BJ (cell line): ENCODE results near the gene FMO5. TPM values are rescaled to one million over a fixed set of nuclear protein-coding genes. Genes with fewer than 3 reads are reported as not detected.

Source experiments
- CTCF ChIA-PET: fragments of 350-600 bp; formaldehyde crosslinking; extraction: SDS; loops from one replicate; lab custom pipeline; 2021; ENCODE audit warnings: antibody characterized with exemption, inconsistent platforms; lab: Yijun Ruan, JAX
- POLR2A ChIA-PET: fragments of 300-600 bp; sonication (Branson Sonifier 250); formaldehyde crosslinking; extraction: SDS; loops from one replicate; lab custom pipeline; 2021; ENCODE audit warnings: antibody characterized with exemption; lab: Charles Lee
- DNase-seq: peaks from one replicate; pipeline ENCODE4 v3.0.0-alpha.2; 2011; ENCODE audit warnings: low read depth
- H3K27me3 ChIP-seq: 2 replicates; pipeline ENCODE4 v1.6.0; 2011; ENCODE audit warnings: low read length; ENCODE audit not compliant: control insufficient read depth, insufficient read depth
- H3K36me3 ChIP-seq: 2 replicates; pipeline ENCODE4 v1.5.1; 2011; ENCODE audit warnings: low read length; ENCODE audit not compliant: control insufficient read depth, insufficient read depth
- H3K4me3 ChIP-seq: 2 replicates; pipeline ENCODE4 v1.5.1; 2011; ENCODE audit warnings: low read depth, mild to moderate bottlenecking, control low read depth, low read length
- polyA plus RNA-seq: library from polyadenylated mRNA; depleted of rRNA; stranded (reverse); fragments of >200 nt; gene quantifications from 2 replicates; pipeline ENCODE4 v1.2.3, GENCODE V29; 2011
- TF ChIP-seq, protein P1 (sequence below): IDR thresholded peaks from 2 replicates; pipeline ENCODE4 v1.5.1; 2011; ENCODE audit warnings: low read depth, mild to moderate bottlenecking, control low read depth, inconsistent platforms, low read length, moderate library complexity; ENCODE audit not compliant: insufficient read depth

The FMO5 gene
- polyA plus RNA-seq, 1 experiment: 0.39 TPM

DNA sequence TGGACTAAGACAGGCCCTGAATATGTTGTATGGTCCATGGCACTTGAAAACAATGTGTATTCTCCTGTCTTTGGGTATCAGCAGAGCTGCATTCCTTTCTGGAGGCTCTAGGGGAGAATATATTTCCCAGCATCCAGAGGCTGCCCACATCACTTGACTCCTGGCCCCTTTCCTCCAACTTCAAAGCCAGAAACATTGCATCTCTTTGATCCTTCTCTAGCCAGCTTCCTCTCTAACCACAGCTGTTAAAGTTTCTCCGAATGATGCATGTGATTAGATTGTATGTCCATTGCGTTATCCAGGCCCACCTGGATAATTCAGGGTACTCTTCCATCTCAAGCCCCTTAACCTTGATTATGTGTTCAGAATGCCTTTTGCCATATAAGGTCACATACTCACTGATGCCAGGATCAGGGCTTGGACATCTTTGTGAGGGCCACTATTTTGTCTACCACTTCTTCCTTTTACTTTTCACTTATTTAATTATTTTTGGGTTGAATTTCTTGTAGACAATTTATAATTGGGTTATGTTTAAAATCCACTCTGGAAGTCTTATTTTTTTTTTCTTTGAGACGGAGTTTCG lies 22.6 kb upstream of the FMO5 start:
- TF ChIP-seq, protein P1, sequence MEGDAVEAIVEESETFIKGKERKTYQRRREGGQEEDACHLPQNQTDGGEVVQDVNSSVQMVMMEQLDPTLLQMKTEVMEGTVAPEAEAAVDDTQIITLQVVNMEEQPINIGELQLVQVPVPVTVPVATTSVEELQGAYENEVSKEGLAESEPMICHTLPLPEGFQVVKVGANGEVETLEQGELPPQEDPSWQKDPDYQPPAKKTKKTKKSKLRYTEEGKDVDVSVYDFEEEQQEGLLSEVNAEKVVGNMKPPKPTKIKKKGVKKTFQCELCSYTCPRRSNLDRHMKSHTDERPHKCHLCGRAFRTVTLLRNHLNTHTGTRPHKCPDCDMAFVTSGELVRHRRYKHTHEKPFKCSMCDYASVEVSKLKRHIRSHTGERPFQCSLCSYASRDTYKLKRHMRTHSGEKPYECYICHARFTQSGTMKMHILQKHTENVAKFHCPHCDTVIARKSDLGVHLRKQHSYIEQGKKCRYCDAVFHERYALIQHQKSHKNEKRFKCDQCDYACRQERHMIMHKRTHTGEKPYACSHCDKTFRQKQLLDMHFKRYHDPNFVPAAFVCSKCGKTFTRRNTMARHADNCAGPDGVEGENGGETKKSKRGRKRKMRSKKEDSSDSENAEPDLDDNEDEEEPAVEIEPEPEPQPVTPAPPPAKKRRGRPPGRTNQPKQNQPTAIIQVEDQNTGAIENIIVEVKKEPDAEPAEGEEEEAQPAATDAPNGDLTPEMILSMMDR: no peak
- no peaks in the 10 kb centered on the region for H3K27me3 ChIP-seq
- CTCF ChIA-PET: interaction anchor here (1.2 to 1.3 kb wide), 2 partner anchors 14 to 142 kb away, joined by 4 to 6 read pairs; no protein-coding TSS in a partner anchor
- 0 out of 2 replicates have a peak, but pooled peaks cover 1% of the 10 kb centered on the region for H3K36me3 ChIP-seq
- no peak for DNase-seq
- POLR2A ChIA-PET: no interaction called here
- no peak overlapping the region for H3K4me3 ChIP-seq

- TF ChIP-seq, protein P1: no peak
- no peak overlapping the region for H3K4me3 ChIP-seq
- no peak for DNase-seq
- ChIA-PET POLR2A (no interaction called here), CTCF (interaction anchor here (1.3 kb wide), 1 partner anchor 143 kb away, joined by 4 read pairs; no protein-coding TSS in a partner anchor)
- no peaks in the 10 kb centered on the region for H3K36me3 ChIP-seq
- no peaks in the 10 kb centered on the region for H3K27me3 ChIP-seq
Observed at GRCh38 chr1:147246910-147247655, 21.9 kb upstream of the FMO5 start.

- TF ChIP-seq, protein P1: no peak
- H3K4me3 ChIP-seq: no peak overlapping the region
- ChIA-PET CTCF (no interaction called here), POLR2A (no interaction called here)
- H3K27me3 ChIP-seq: no peaks in the 10 kb centered on the region
- DNase-seq: no peak
- H3K36me3 ChIP-seq: no peaks in the 10 kb centered on the region
Observed at GRCh38 chr1:147246044-147246690, 21.0 kb upstream of the FMO5 start.

GRCh38 chr1:147245586-147246021 lies 20.5 kb upstream of the FMO5 start:
- Histone ChIP-seq H3K4me3 (no peak overlapping the region), H3K36me3 (no peaks in the 10 kb centered on the region), H3K27me3 (no peaks in the 10 kb centered on the region)
- no peak for DNase-seq
- POLR2A ChIA-PET: no interaction called here
- CTCF ChIA-PET: no interaction called here
- TF ChIP-seq, protein P1: no peak

DNA sequence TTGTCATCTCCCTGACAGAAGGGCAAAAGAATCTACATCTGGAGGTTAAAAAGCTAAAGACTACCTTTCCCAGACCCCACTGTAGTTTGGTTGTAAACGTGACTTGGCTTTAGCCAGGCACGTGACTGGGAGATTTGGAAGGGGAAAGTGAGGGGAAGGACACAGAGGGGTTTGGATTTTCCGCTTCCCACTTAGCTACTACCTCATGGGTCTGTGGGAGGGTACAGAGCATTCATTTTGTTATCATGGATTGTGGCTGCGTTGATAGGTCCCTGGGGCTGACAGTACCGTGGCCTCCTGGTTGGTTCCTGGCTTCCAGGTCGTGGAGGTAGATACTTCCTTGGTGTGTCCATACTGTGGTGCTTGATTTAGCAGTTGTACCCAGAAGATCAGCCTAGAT lies 20.0 kb upstream of the FMO5 start:
- Histone ChIP-seq H3K4me3 (no peak overlapping the region), H3K27me3 (no peaks in the 10 kb centered on the region), H3K36me3 (no peaks in the 10 kb centered on the region)
- no peak for DNase-seq
- CTCF ChIA-PET: interaction anchor here (2.0 kb wide), 1 partner anchor 20 kb away, joined by 5 read pairs; the partner anchor contains the start of gene FMO5
- TF ChIP-seq, protein P1: no peak
- POLR2A ChIA-PET: no interaction called here
